Esophagus muscularis mucosa (tissue), 3 donors: ENCODE data around the gene USP36.

Source experiments
- CTCF ChIP-seq, 3 experiments: fragments of 200-600 bp in 2 of 3; fragments of 450-650 bp in 1 of 3; sonication (generic) in 2 of 3; IDR thresholded peaks; one replicate each; pipeline ENCODE4 v1.5.1; 2017 to 2019; ENCODE audit warnings: antibody characterized with exemption in 3 of 3, mild to moderate bottlenecking in 2 of 3, moderate library complexity in 1 of 3
- POLR2A ChIP-seq: fragments of 450-650 bp; IDR thresholded peaks from one replicate; pipeline ENCODE4 v1.6.1; 2017; ENCODE audit warnings: antibody characterized with exemption, moderate library complexity, mild to moderate bottlenecking, low read depth

GRCh38 chr17:78746949-78747269 is 93.7 kb downstream of the USP36 start:
- TF ChIP-seq POLR2A (no peak), CTCF (IDR thresholded peaks at IDR 0.05) (no peak)
